ENCODE results near the gene CMSS1.

GRCh38 chr3:100114413-100115030 lies 296.9 kb downstream of the CMSS1 start, which contains the start of gene FILIP1L:
- no peak for TF ChIP-seq CTCF (IDR thresholded peaks at IDR 0.05; ENCODE audit: poor library complexity, severe bottlenecking)
- no peak for TF ChIP-seq EP300 (conservative IDR thresholded peaks at IDR 0.05; ENCODE audit: poor library complexity, severe bottlenecking)
- TF ChIP-seq POLR2AphosphoS5 (IDR thresholded peaks at IDR 0.05): no peak
- TF ChIP-seq EZH2 (IDR thresholded peaks at IDR 0.05; ENCODE audit: borderline replicate concordance, insufficient read depth, low read length, poor library complexity, severe bottlenecking): no peak
- TF ChIP-seq SMC3 (conservative IDR thresholded peaks at IDR 0.05; ENCODE audit: poor library complexity): no peak
- no peak for TF ChIP-seq REST (IDR thresholded peaks at IDR 0.05; ENCODE audit: borderline replicate concordance)
- TF ChIP-seq MXI1 (conservative IDR thresholded peaks at IDR 0.05; ENCODE audit: poor library complexity, severe bottlenecking): no peak
